ENCODE data around the gene SLC9A9. TPM values are rescaled to one million over a fixed set of nuclear protein-coding genes. Genes with fewer than 3 reads are reported as not detected.

Gene SLC9A9
- total and polyA plus RNA-seq, 9 of the 15 experiments (the other 6 are each of a cell fraction or from before 2014, with no cell fraction given), result 0.03 to 0.13 TPM; not detected in 7

DNA sequence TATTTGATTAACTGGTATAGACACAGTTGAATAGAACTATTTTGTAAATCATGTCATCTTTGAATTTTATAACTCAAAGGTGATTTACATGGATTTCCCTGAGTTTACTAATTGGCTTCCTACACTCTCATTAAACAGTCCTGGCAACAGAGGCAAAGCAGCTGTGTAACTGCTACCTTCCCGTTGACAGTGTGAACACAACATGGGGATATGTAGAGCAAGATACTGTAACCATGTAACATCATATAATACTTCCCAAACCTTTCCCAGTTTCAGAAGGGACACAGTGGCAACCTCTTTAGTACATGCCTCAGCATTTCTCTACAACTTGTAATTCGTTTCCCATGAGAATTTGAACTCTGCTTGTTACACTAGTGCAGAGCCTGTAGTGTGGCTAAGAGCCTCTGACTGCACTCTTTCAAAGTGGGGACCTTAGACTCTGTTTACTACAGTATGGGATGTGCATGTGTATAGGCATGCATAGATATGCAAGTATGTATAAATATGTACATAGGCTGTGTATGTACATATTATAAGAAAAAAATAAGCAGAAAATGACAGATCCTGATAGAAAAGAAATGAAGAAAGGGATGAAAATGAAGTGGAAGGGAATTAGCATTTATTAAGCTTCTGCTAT is 299.3 kb downstream of the SLC9A9 start (continued):
- TF ChIP-seq ZBTB40 (IDR thresholded peaks at IDR 0.05) (no peak), ZBTB40 (CRISPR knock-in tag; IDR thresholded peaks at IDR 0.05) (no peak), KAT2B (IDR thresholded peaks at IDR 0.05; ENCODE audit: low read depth, low read length) (no peak)
